GM12878 (cell line): ENCODE data around the gene ITGA6. TPM values are rescaled to one million over a fixed set of nuclear protein-coding genes. Genes with fewer than 3 reads are reported as not detected.

Experiments
- ATAC-seq: fragments of 200-7000 bp; cut with Tn5 transposase; 3 replicates; pipeline ENCODE4 v1.9.1; 2020; ENCODE audit warnings: mild to moderate bottlenecking, moderate library complexity
- BruUV-seq: library from RNA; stranded (reverse); fragments of 400-500 nt; replicated peaks from 2 replicates; lab custom pipeline; 2021; lab: Mats Ljungman, UMichigan
- CTCF ChIA-PET: fragments of 300-600 bp; sonication (Branson Sonifier 250); formaldehyde crosslinking; extraction: SDS; loops from one replicate; lab custom pipeline; 2021; ENCODE audit warnings: inconsistent platforms; lab: Yijun Ruan, JAX
- POLR2A ChIA-PET: fragments of 350-600 bp; formaldehyde crosslinking; extraction: SDS; loops from one replicate; lab custom pipeline; 2021; ENCODE audit warnings: inconsistent platforms; lab: Charles Lee
- RAD21 ChIA-PET: fragments of 300-600 bp; sonication (Branson Sonifier 250); formaldehyde crosslinking; loops from one replicate; lab custom pipeline; 2023; ENCODE audit warnings: antibody characterized with exemption; ENCODE audit not compliant: unreplicated experiment; lab: Charles Lee
- SMC1A ChIA-PET: fragments of 300-600 bp; sonication (Branson Sonifier 250); formaldehyde crosslinking; loops from one replicate; lab custom pipeline; 2023; ENCODE audit not compliant: unreplicated experiment, uncharacterized antibody; lab: Charles Lee
- DNase-seq: peaks from one replicate; pipeline ENCODE4 v3.0.0-alpha.2; 2011; ENCODE audit warnings: low read depth, low spot score
- FAIRE-seq: peaks from 3 replicates; lab custom pipeline; 2011; peaks lifted over from hg19 to GRCh38; lab: Jason Lieb, UNC
- H2AFZ ChIP-seq: 2 replicates; pipeline ENCODE4 v1.6.0; 2011; ENCODE audit warnings: low read depth, low read length, control low read depth; ENCODE audit not compliant: control insufficient read depth
- H3K27ac ChIP-seq: 2 replicates; pipeline ENCODE4 v1.5.1; 2011; ENCODE audit warnings: control low read depth; ENCODE audit not compliant: control insufficient read depth, insufficient read depth
- H3K27me3 ChIP-seq, 2 experiments: replicated peaks in 1 of 2; 2 replicates each; pipeline versions ENCODE4 v1.6.0 to v1.6.1; 2011; ENCODE audit warnings: low read length in 1 of 2; ENCODE audit not compliant: control insufficient read depth in 2 of 2, insufficient read depth in 2 of 2
- H3K36me3 ChIP-seq, 2 experiments: 2 replicates each; pipeline ENCODE4 v1.5.1; 2011; ENCODE audit warnings: low read length in 1 of 2; ENCODE audit not compliant: control insufficient read depth in 2 of 2, insufficient read depth in 2 of 2
- H3K4me1 ChIP-seq: 2 replicates; pipeline ENCODE4 v1.6.1; 2011; ENCODE audit warnings: mild to moderate bottlenecking, low read length, moderate library complexity, mixed read lengths; ENCODE audit not compliant: control insufficient read depth, insufficient read depth
- H3K4me2 ChIP-seq: 2 replicates; pipeline ENCODE4 v1.6.0; 2011; ENCODE audit warnings: control low read depth; ENCODE audit not compliant: control insufficient read depth, insufficient read depth
- H3K4me3 ChIP-seq: fragments of 200-600 bp; sonication (generic); 2 replicates; pipeline ENCODE4 v1.5.1; 2016
- H3K79me2 ChIP-seq: 2 replicates; pipeline ENCODE4 v1.6.0; 2011; ENCODE audit warnings: low read length; ENCODE audit not compliant: control insufficient read depth, insufficient read depth
- H3K9ac ChIP-seq: 2 replicates; pipeline ENCODE4 v1.8.0; 2011; ENCODE audit warnings: low read length, control low read depth, mixed read lengths; ENCODE audit not compliant: control insufficient read depth, insufficient read depth
- H3K9me3 ChIP-seq: replicated peaks from 3 replicates; pipeline ENCODE4 v1.5.1; 2011; ENCODE audit warnings: mild to moderate bottlenecking, low read length; ENCODE audit not compliant: control insufficient read depth, insufficient read depth
- H4K20me1 ChIP-seq: 2 replicates; pipeline ENCODE4 v1.6.0; 2011; ENCODE audit not compliant: control insufficient read depth, insufficient read depth
- DPF2 ChIP-seq: fragments of 450-650 bp; IDR thresholded peaks from 2 replicates; pipeline ENCODE4 v1.6.1; 2017; ENCODE audit warnings: mild to moderate bottlenecking
- MTA2 ChIP-seq: fragments of 450-650 bp; IDR thresholded peaks from 2 replicates; pipeline ENCODE4 v1.6.1; 2016; ENCODE audit warnings: low read depth, mild to moderate bottlenecking, moderate library complexity
- NKRF ChIP-seq: fragments of 450-650 bp; conservative IDR thresholded peaks from 2 replicates; pipeline ENCODE4 v1.6.1; 2017; ENCODE audit warnings: mild to moderate bottlenecking, moderate library complexity
- NR2C2 ChIP-seq: IDR thresholded peaks from 2 replicates; pipeline ENCODE4 v1.6.1; 2011; ENCODE audit warnings: borderline replicate concordance, low read depth; ENCODE audit not compliant: control insufficient read depth, insufficient read length
- NRF1 ChIP-seq: conservative IDR thresholded peaks from 2 replicates; pipeline ENCODE4 v1.6.1; 2011; ENCODE audit warnings: mild to moderate bottlenecking, low read depth, low read length, improper control_type of control experiment
- PAX8 ChIP-seq: fragments of 450-650 bp; IDR thresholded peaks from 2 replicates; pipeline ENCODE4 v1.6.1; 2017; ENCODE audit warnings: mild to moderate bottlenecking, moderate library complexity
- PBX3 ChIP-seq: IDR thresholded peaks from 2 replicates; pipeline ENCODE4 v1.6.1; 2011; ENCODE audit warnings: mild to moderate bottlenecking, low read depth, low read length, moderate library complexity; ENCODE audit not compliant: insufficient replicate concordance
- RFX5 ChIP-seq: IDR thresholded peaks from 2 replicates; pipeline ENCODE4 v1.6.1; 2011; ENCODE audit warnings: low read depth, low read length, improper control_type of control experiment
- SPI1 ChIP-seq: IDR thresholded peaks from 2 replicates; pipeline ENCODE4 v1.6.1; 2011; ENCODE audit warnings: low read depth, mild to moderate bottlenecking, low read length, moderate library complexity, borderline replicate concordance; ENCODE audit not compliant: insufficient read depth
- SRF ChIP-seq, 2 experiments: IDR thresholded peaks; 2 replicates each; pipeline ENCODE4 v1.6.1; 2011; ENCODE audit warnings: low read depth in 2 of 2, low read length in 2 of 2, mild to moderate bottlenecking in 1 of 2, moderate library complexity in 1 of 2
- STAT1 ChIP-seq: fragments of 450-650 bp; conservative IDR thresholded peaks from 2 replicates; pipeline ENCODE4 v1.6.1; 2014; ENCODE audit warnings: antibody characterized with exemption, mild to moderate bottlenecking
- ZBED1 ChIP-seq: IDR thresholded peaks from 2 replicates; pipeline ENCODE4 v1.6.1; 2016; ENCODE audit warnings: borderline replicate concordance
- ZNF274 ChIP-seq: IDR thresholded peaks from one replicate; pipeline ENCODE4 v1.8.0; 2011; ENCODE audit not compliant: insufficient read length, insufficient read depth
- ZNF384 ChIP-seq: IDR thresholded peaks from 2 replicates; pipeline ENCODE4 v1.6.1; 2012; ENCODE audit warnings: low read depth, mild to moderate bottlenecking, low read length, improper control_type of control experiment, borderline replicate concordance
- WGBS: methylation state at CpG from one replicate; pipeline ENCODE4 v1.1.6; 2016; ENCODE audit warnings: low lambda C conversion rate; ENCODE audit not compliant: insufficient replicate concordance, insufficient coverage; ENCODE audit errors: missing lambda C conversion rate; 5-methylcytosine and 5-hydroxymethylcytosine counted together
- in situ Hi-C: fragments of 300-500 bp; cut with MboI; formaldehyde crosslinking; loops from 9 replicates; pipeline ENCODE4 v1.14.3; 2018; ENCODE audit warnings: mixed read lengths
- intact Hi-C: fragments of 100-400 bp; cut with micrococcal nuclease; formaldehyde crosslinking; loops from one replicate; pipeline ENCODE4 v1.14.2; 2022; ENCODE audit not compliant: unreplicated experiment
- polyA plus RNA-seq, 11 experiments: library from polyadenylated mRNA; depleted of rRNA in 4 of 11; unstranded in 6 of 11; stranded (reverse) in 5 of 11; fragments of >200 nt; fragmentation: Nextera tagmentation in 4 of 11; fragmentation: Illumina TruSeq in 1 of 11; extraction: Ambion mirVana in 4 of 11; extraction: Trizol in 1 of 11; gene quantifications; 1 replicate in 1 of 11; 2 replicates in 10 of 11; pipeline versions ENCODE4 v1.2.1 to v1.2.3, GENCODE V29; 2011 to 2016; ENCODE audit warnings: inconsistent platforms in 2 of 11, missing spikeins in 2 of 11, low read depth in 1 of 11
- total RNA-seq, 4 experiments: library from RNA; depleted of rRNA in 3 of 4; stranded (reverse); fragments of >200 nt in 3 of 4; fragmentation: Illumina TruSeq in 1 of 4; extraction: Trizol in 1 of 4; gene quantifications; 2 replicates each; pipeline versions ENCODE4 v1.2.1 to v1.2.3, GENCODE V29; 2013 to 2021

The ITGA6 gene
- total and polyA plus RNA-seq, 10 of the 15 experiments (the other 5 are each of a cell fraction or from before 2014, with no cell fraction given) = 0.01 to 0.36 (median 0.14) TPM; not detected in 2

- POLR2A ChIA-PET = no interaction called here
- no peak for ATAC-seq
- no peak for DNase-seq
- intact Hi-C loops = no loop called here
- Histone ChIP-seq H3K27me3 (no peaks in the 10 kb centered on the region), H4K20me1 (no peaks in the 10 kb centered on the region), H3K4me1 (no peaks in the 10 kb centered on the region), H3K36me3 (no peaks in the 10 kb centered on the region)
- whole genome bisulfite sequencing = 28% methylated on average over 4 of the region's 4 CpGs
- SMC1A ChIA-PET = interaction anchor here (1.4 kb wide), 1 partner anchor 14 kb away, joined by 3 read pairs; no protein-coding TSS in a partner anchor
- FAIRE-seq = no peak
- RAD21 ChIA-PET = no interaction called here
- TF ChIP-seq SPI1 (no peak), NR2C2 (no peak), ZNF274 (no peak), MTA2 (no peak), NKRF (no peak), NRF1 (no peak), PAX8 (no peak), ZNF384 (no peak), RFX5 (no peak), ZBED1 (no peak), SRF (IDR thresholded peaks at IDR 0.05; ENCODE audit: low read depth in 2 of 2, low read length in 2 of 2) (no peak), PBX3 (no peak), STAT1 (no peak), DPF2 (no peak)
- TF ChIP-seq, all 136 proteins: peak for 0
- in situ Hi-C loops = no loop called here
- Histone ChIP-seq H3K79me2 (no peaks in the 10 kb centered on the region), H3K4me2 (no peak overlapping the region), H3K27ac (no peak overlapping the region), H2AFZ (no peak overlapping the region), H3K4me3 (no peak overlapping the region), H3K9ac (no peak overlapping the region), H3K9me3 (no peaks in the 10 kb centered on the region)
- no TSS peak for BruUV-seq
- CTCF ChIA-PET = no interaction called here
Observed at GRCh38 chr2:172415157-172415864, 12.1 kb upstream of the ITGA6 start.
